Upper lobe of left lung (tissue), 6 donors: ENCODE results near the gene FXR2. TPM values are rescaled to one million over a fixed set of nuclear protein-coding genes. Genes with fewer than 3 reads are reported as not detected.
"Not testable (repeated sequence)": the region's sequence is repeated elsewhere in the genome, so short reads cannot be mapped to it uniquely, and the experiment has no call there.

Experiments
- ATAC-seq, 2 donors: fragments of 200-7000 bp; cut with Tn5 transposase; one replicate each; pipeline ENCODE4 v1.9.1; 2022; ENCODE audit warnings: mild to moderate bottlenecking in 2 of 2, moderate library complexity in 2 of 2; ENCODE audit not compliant: low FRiP score in 2 of 2
- DNase-seq, 2 donors: peaks; one replicate each; pipeline ENCODE4 v3.0.0-alpha.2; 2019 to 2020
- H3K27ac ChIP-seq, 4 donors: fragments of 200-600 bp; sonication (generic); one replicate each; pipeline ENCODE4 v1.5.1; 2016 to 2019
- H3K27me3 ChIP-seq, 4 donors: fragments of 200-600 bp; sonication (generic); one replicate each; pipeline ENCODE4 v1.5.1; 2017 to 2019
- H3K36me3 ChIP-seq, 4 donors: fragments of 200-600 bp; sonication (generic); one replicate each; pipeline ENCODE4 v1.5.1; 2016 to 2019
- H3K4me1 ChIP-seq, 4 donors: fragments of 200-600 bp; sonication (generic); one replicate each; pipeline ENCODE4 v1.5.1; 2018 to 2019
- H3K4me3 ChIP-seq, 4 donors: fragments of 200-600 bp; sonication (generic); one replicate each; pipeline ENCODE4 v1.5.1; 2017 to 2019; ENCODE audit warnings: mild to moderate bottlenecking in 2 of 4, moderate library complexity in 1 of 4
- H3K9me3 ChIP-seq, 4 donors: fragments of 200-600 bp; sonication (generic); one replicate each; pipeline ENCODE4 v1.5.1; 2018 to 2019
- CTCF ChIP-seq, 6 experiments: fragments of 450-650 bp in 4 of 6; fragments of 200-600 bp in 2 of 6; sonication (generic) in 2 of 6; IDR thresholded peaks; one replicate each; pipeline ENCODE4 v1.5.1; 2016 to 2019; ENCODE audit warnings: antibody characterized with exemption in 6 of 6
- EP300 ChIP-seq, 4 donors: sonication (generic); formaldehyde crosslinking; IDR thresholded peaks; one replicate each; pipeline ENCODE4 v1.5.1; 2017; ENCODE audit warnings: antibody characterized with exemption in 4 of 4, control low read depth in 2 of 4
- POLR2A ChIP-seq, 4 donors: fragments of 450-650 bp; IDR thresholded peaks; one replicate each; pipeline ENCODE4 v1.5.1; 2016 to 2017; ENCODE audit warnings: antibody characterized with exemption in 4 of 4, mild to moderate bottlenecking in 2 of 4
- POLR2AphosphoS5 ChIP-seq, 2 donors: sonication (generic); formaldehyde crosslinking; IDR thresholded peaks; one replicate each; pipeline ENCODE4 v1.5.1; 2017; ENCODE audit warnings: antibody characterized with exemption in 2 of 2
- WGBS, 2 donors: methylation state at CpG; one replicate each; pipeline ENCODE4 v1.1.5; 2017 to 2018; 5-methylcytosine and 5-hydroxymethylcytosine counted together
- total RNA-seq, 6 donors: library from RNA; depleted of rRNA in 4 of 6; stranded (reverse); fragments of >200 nt in 4 of 6; gene quantifications; one replicate each; pipeline versions ENCODE4 v1.1.0 to v1.2.1, GENCODE V29; 2016 to 2021
- donor health status: DM: no; HTN: no; CAD: no; lungs with moderate emphysema.
- donor health status: DM: no; HTN: yes; CAD: no; lungs with severe emphysema.

The FXR2 gene
- total RNA-seq, 6 donors from 2014 or later, result 35.6 to 46.1 (median 38.4) TPM

DNA sequence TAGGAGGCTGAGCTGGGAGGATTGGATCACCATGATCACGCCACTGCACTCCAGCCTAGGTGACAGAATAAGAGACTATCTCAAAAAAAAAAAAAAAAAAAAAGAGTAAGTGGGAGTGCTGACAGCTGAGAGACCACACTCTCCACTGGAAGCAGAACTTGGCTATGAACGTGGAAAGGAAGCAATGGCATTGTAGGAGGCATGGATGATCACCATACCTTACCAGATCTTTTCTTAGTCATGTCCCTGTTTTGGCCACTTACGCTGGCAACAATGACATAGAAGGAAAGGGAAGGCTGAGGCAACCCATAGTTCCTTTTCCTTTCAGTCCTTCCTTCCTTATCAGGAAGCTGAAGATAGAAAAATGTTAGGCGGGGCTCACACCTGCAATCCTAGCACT lies 32.3 kb upstream of the FXR2 start:
- H3K27ac ChIP-seq, result no peak overlapping the region
- ATAC-seq, result no peak
- DNase-seq, result no peak
- TF ChIP-seq EP300 (IDR thresholded peaks at IDR 0.05) (no peak), POLR2AphosphoS5 (IDR thresholded peaks at IDR 0.05) (no peak), POLR2A (IDR thresholded peaks at IDR 0.05) (no peak), CTCF (IDR thresholded peaks at IDR 0.05) (no peak)
- peaks cover 0 to 21% (median 6%) of the 10 kb centered on the region in 4 donors for H3K27me3 ChIP-seq
- peaks cover 16 to 21% (median 21%) of the 10 kb centered on the region in 4 donors for H3K4me1 ChIP-seq
- WGBS, 2 donors, result 56 to 63% methylated on average over 4 of the region's 4 CpGs
- H3K9me3 ChIP-seq, result no peaks in the 10 kb centered on the region
- H3K4me3 ChIP-seq, result no peak overlapping the region
- H3K36me3 ChIP-seq, result no peaks in the 10 kb centered on the region

DNA sequence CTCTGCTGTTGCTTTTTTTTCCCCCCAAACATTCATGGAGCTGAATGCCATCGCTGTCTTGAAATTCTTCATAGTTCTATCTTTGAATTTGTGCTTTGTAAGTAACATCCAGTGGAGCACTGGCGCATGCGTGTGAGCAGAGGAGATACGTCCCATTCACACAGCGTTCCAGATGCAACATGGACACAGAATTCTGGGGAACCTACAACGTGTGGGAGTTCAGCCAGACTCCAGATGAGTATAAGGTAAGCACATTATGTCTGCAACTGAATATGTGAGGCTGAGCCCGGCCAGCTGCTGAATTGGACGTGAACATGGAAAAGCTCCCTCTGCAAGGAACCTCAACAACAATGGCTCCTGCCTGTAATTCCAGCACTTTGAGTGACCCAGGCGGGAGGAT lies 31.8 kb upstream of the FXR2 start:
- WGBS, 2 donors, result 82 to 83% methylated on average over 8 of the region's 9 CpGs
- peaks cover 0 to 16% (median 3%) of the 10 kb centered on the region in 4 donors for H3K27me3 ChIP-seq
- no peak overlapping the region for H3K4me3 ChIP-seq
- TF ChIP-seq CTCF (IDR thresholded peaks at IDR 0.05) (no peak), POLR2AphosphoS5 (IDR thresholded peaks at IDR 0.05) (no peak), POLR2A (IDR thresholded peaks at IDR 0.05) (no peak), EP300 (IDR thresholded peaks at IDR 0.05) (no peak)
- no peak for ATAC-seq
- H3K36me3 ChIP-seq, result no peaks in the 10 kb centered on the region
- DNase-seq, result no peak
- H3K4me1 ChIP-seq, result peaks cover 13 to 16% (median 15%) of the 10 kb centered on the region in 4 donors
- no peaks in the 10 kb centered on the region for H3K9me3 ChIP-seq
- H3K27ac ChIP-seq, result no peak overlapping the region

GRCh38 chr17:7644775-7645174 lies 30.1 kb upstream of the FXR2 start:
- Histone ChIP-seq H3K27me3 (no peaks in the 10 kb centered on the region), H3K9me3 (no peaks in the 10 kb centered on the region), H3K4me3 (no peak overlapping the region), H3K27ac (no peak overlapping the region), H3K36me3 (no peaks in the 10 kb centered on the region), H3K4me1 (no peaks in the 10 kb centered on the region)
- peak in 1 of 2 donors; percentile 57 for ATAC-seq
- TF ChIP-seq EP300 (IDR thresholded peaks at IDR 0.05) (no peak), CTCF (IDR thresholded peaks at IDR 0.05) (no peak), POLR2AphosphoS5 (IDR thresholded peaks at IDR 0.05) (no peak), POLR2A (IDR thresholded peaks at IDR 0.05) (no peak)
- 75 to 78% methylated on average over 4 of the region's 4 CpGs for WGBS, 2 donors
- no peak for DNase-seq

DNA sequence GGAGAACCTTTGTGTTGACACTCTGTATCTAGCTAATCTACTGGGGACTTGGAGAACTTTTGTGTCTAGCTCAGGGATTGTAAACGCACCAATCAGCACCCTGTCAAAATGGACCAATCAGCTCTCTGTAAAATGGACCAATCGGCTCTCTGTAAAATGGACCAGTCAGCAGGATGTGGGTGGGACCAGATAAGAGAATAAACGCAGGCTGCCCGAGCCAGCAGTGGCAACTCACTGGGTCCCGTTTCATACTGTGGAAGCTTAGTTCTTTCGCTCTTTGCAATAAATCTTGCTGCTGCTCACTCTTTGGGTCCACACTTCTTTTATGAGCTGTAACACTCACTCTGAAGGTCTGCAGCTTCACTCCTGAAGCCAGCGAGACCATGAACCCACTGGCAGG lies 26.9 kb upstream of the FXR2 start:
- H3K9me3 ChIP-seq, DNase-seq, H3K4me1 ChIP-seq, H3K4me3 ChIP-seq, H3K27me3 ChIP-seq, ATAC-seq, H3K27ac ChIP-seq, H3K36me3 ChIP-seq: not testable (repeated sequence)
- 61 to 66% methylated on average over 7 of the region's 7 CpGs for WGBS, 2 donors

GRCh38 chr17:7640783-7641182 lies 26.1 kb upstream of the FXR2 start:
- no peaks in the 10 kb centered on the region for H3K4me1 ChIP-seq
- DNase-seq (peak in 1 of 2 donors; percentile 69), ATAC-seq (no peak)
- no peak overlapping the region for H3K27ac ChIP-seq
- no peaks in the 10 kb centered on the region for H3K27me3 ChIP-seq
- no peaks in the 10 kb centered on the region for H3K36me3 ChIP-seq
- H3K4me3 ChIP-seq, result no peak overlapping the region
- H3K9me3 ChIP-seq, result no peaks in the 10 kb centered on the region
- 95 to 98% methylated on average over 17 to 21 of the region's 26 CpGs for WGBS, 2 donors
- TF ChIP-seq CTCF (IDR thresholded peaks at IDR 0.05) (no peak), EP300 (IDR thresholded peaks at IDR 0.05) (no peak), POLR2A (IDR thresholded peaks at IDR 0.05) (no peak), POLR2AphosphoS5 (IDR thresholded peaks at IDR 0.05) (no peak)
